ENCODE results near the gene TP53AIP1. TPM values are rescaled to one million over a fixed set of nuclear protein-coding genes. Genes with fewer than 3 reads are reported as not detected.

TP53AIP1 gene
- total RNA-seq, 1 donor from 2014 or later, result 0.17 TPM

- H3K36me3 Mint-ChIP-seq (ENCODE audit: low read depth), result no peaks in the 10 kb centered on the region
- H3K27me3 Mint-ChIP-seq (ENCODE audit: low read depth), result peaks cover 10% of the 10 kb centered on the region
- no peak overlapping the region for H3K27ac Mint-ChIP-seq (ENCODE audit: unreplicated experiment)
- peak overlapping the region; percentile 3 for H3K4me3 Mint-ChIP-seq (ENCODE audit: unreplicated experiment)
- DNase-seq (ENCODE audit: low spot score), result no peak
- no peaks in the 10 kb centered on the region for H3K9me3 Mint-ChIP-seq (ENCODE audit: low read depth)
- TF ChIP-seq CTCF (IDR thresholded peaks at IDR 0.05), result no peak
- H3K4me1 Mint-ChIP-seq (ENCODE audit: low read depth), result peaks cover 4% of the 10 kb centered on the region
Measured at GRCh38 chr11:128955636-128956035, 13.0 kb upstream of the TP53AIP1 start.

- Mint-ChIP-seq H3K4me3 (ENCODE audit: unreplicated experiment) (no peak overlapping the region), H3K36me3 (ENCODE audit: low read depth) (no peaks in the 10 kb centered on the region), H3K4me1 (ENCODE audit: low read depth) (peaks cover 4% of the 10 kb centered on the region), H3K27ac (ENCODE audit: unreplicated experiment) (no peak overlapping the region), H3K27me3 (ENCODE audit: low read depth) (peaks cover 12% of the 10 kb centered on the region), H3K9me3 (ENCODE audit: low read depth) (no peaks in the 10 kb centered on the region)
- no peak for DNase-seq (ENCODE audit: low spot score)
- no peak for TF ChIP-seq CTCF (IDR thresholded peaks at IDR 0.05)
Measured at GRCh38 chr11:128953151-128953550, 10.5 kb upstream of the TP53AIP1 start.

- peaks cover 12% of the 10 kb centered on the region for H3K27me3 Mint-ChIP-seq (ENCODE audit: low read depth)
- no peak overlapping the region for H3K4me3 Mint-ChIP-seq (ENCODE audit: unreplicated experiment)
- no peak overlapping the region for H3K27ac Mint-ChIP-seq (ENCODE audit: unreplicated experiment)
- no peaks in the 10 kb centered on the region for H3K9me3 Mint-ChIP-seq (ENCODE audit: low read depth)
- H3K4me1 Mint-ChIP-seq (ENCODE audit: low read depth), result no peaks in the 10 kb centered on the region
- H3K36me3 Mint-ChIP-seq (ENCODE audit: low read depth), result no peaks in the 10 kb centered on the region
- no peak for DNase-seq (ENCODE audit: low spot score)
- TF ChIP-seq CTCF (IDR thresholded peaks at IDR 0.05), result no peak
Measured at GRCh38 chr11:128949791-128950454, 7.3 kb upstream of the TP53AIP1 start.

- Mint-ChIP-seq H3K36me3 (ENCODE audit: low read depth) (no peaks in the 10 kb centered on the region), H3K9me3 (ENCODE audit: low read depth) (no peaks in the 10 kb centered on the region), H3K4me1 (ENCODE audit: low read depth) (peaks cover 2% of the 10 kb centered on the region), H3K4me3 (ENCODE audit: unreplicated experiment) (no peak overlapping the region), H3K27me3 (ENCODE audit: low read depth) (peaks cover 8% of the 10 kb centered on the region), H3K27ac (ENCODE audit: unreplicated experiment) (no peak overlapping the region)
- no peak for DNase-seq (ENCODE audit: low spot score)
- TF ChIP-seq CTCF (IDR thresholded peaks at IDR 0.05), result peak; percentile 30
Measured at GRCh38 chr11:128948583-128948982, 5.9 kb upstream of the TP53AIP1 start.

GRCh38 chr11:128947773-128948172 is 5.1 kb upstream of the TP53AIP1 start:
- Mint-ChIP-seq H3K27me3 (ENCODE audit: low read depth) (peaks cover 8% of the 10 kb centered on the region), H3K4me3 (ENCODE audit: unreplicated experiment) (no peak overlapping the region), H3K36me3 (ENCODE audit: low read depth) (no peaks in the 10 kb centered on the region), H3K9me3 (ENCODE audit: low read depth) (no peaks in the 10 kb centered on the region), H3K4me1 (ENCODE audit: low read depth) (peaks cover 4% of the 10 kb centered on the region), H3K27ac (ENCODE audit: unreplicated experiment) (no peak overlapping the region)
- no peak for TF ChIP-seq CTCF (IDR thresholded peaks at IDR 0.05)
- no peak for DNase-seq (ENCODE audit: low spot score)

Data from chondrocyte (in vitro differentiated cells).